HG03558 (cell line): ENCODE data around the gene NOL4L.

Source experiments
- ATAC-seq: cut with Tn5 transposase; IDR thresholded peaks from one replicate; pipeline ENCODE4 v1.9.1; 2021; ENCODE audit warnings: moderate number of reproducible peaks; ENCODE audit not compliant: unreplicated experiment; ENCODE audit errors: extremely low read depth

Gene NOL4L

GRCh38 chr20:32400476-32400875 is 184.7 kb downstream of the NOL4L start:
- no peak for ATAC-seq

GRCh38 chr20:32397567-32398084 is 187.5 kb downstream of the NOL4L start:
- ATAC-seq: no peak

- ATAC-seq: no peak
These were observed 188.4 kb downstream of the NOL4L start for GRCh38 chr20:32396646-32397160.

- no peak for ATAC-seq
These were observed 190.1 kb downstream of the NOL4L start for GRCh38 chr20:32395066-32395465.
